Transverse colon (tissue), 4 donors: ENCODE data around the gene MAP3K21. TPM values are rescaled to one million over a fixed set of nuclear protein-coding genes. Genes with fewer than 3 reads are reported as not detected.

Source experiments
- DNase-seq: peaks from one replicate; pipeline ENCODE4 v3.0.0-alpha.2; 2019
- H3K27ac ChIP-seq, 4 donors: fragments of 200-600 bp; sonication (generic); 2 replicates each; pipeline ENCODE4 v1.5.1; 2016 to 2018; ENCODE audit warnings: inconsistent platforms in 4 of 4
- H3K27me3 ChIP-seq: fragments of 200-600 bp; sonication (generic); 2 replicates; pipeline ENCODE4 v1.5.1; 2017; ENCODE audit warnings: inconsistent platforms
- H3K36me3 ChIP-seq, 4 donors: fragments of 200-600 bp; sonication (generic); 2 replicates each; pipeline ENCODE4 v1.5.1; 2017 to 2019; ENCODE audit warnings: inconsistent platforms in 4 of 4
- H3K4me1 ChIP-seq, 4 donors: fragments of 200-600 bp; sonication (generic); 2 replicates each; pipeline ENCODE4 v1.5.1; 2017 to 2020; ENCODE audit warnings: inconsistent platforms in 4 of 4
- H3K4me3 ChIP-seq, 4 donors: fragments of 200-600 bp; sonication (generic); 1 replicate in 1 of 4; 2 replicates in 3 of 4; pipeline versions ENCODE4 v1.5.1 to v1.6.1; 2017 to 2019; ENCODE audit warnings: inconsistent platforms in 4 of 4
- H3K9me3 ChIP-seq, 2 donors: fragments of 200-600 bp; sonication (generic); 2 replicates each; pipeline ENCODE4 v1.5.1; 2017 to 2019; ENCODE audit warnings: inconsistent platforms in 2 of 2
- CTCF ChIP-seq, 5 experiments: fragments of 200-600 bp in 3 of 5; fragments of 450-650 bp in 2 of 5; sonication (generic) in 3 of 5; IDR thresholded peaks; 1 replicate in 2 of 5; 2 replicates in 3 of 5; pipeline ENCODE4 v1.5.1; 2016 to 2017; ENCODE audit warnings: antibody characterized with exemption in 5 of 5, inconsistent platforms in 3 of 5, mild to moderate bottlenecking in 2 of 5, moderate library complexity in 1 of 5
- EP300 ChIP-seq: sonication (generic); formaldehyde crosslinking; IDR thresholded peaks from one replicate; pipeline ENCODE4 v1.6.1; 2017; ENCODE audit warnings: antibody characterized with exemption, low read depth
- POLR2A ChIP-seq: fragments of 450-650 bp; IDR thresholded peaks from one replicate; pipeline ENCODE4 v1.6.1; 2016; ENCODE audit warnings: antibody characterized with exemption, mild to moderate bottlenecking, moderate library complexity
- POLR2AphosphoS5 ChIP-seq, 3 donors: sonication (generic); formaldehyde crosslinking; IDR thresholded peaks; one replicate each; pipeline ENCODE4 v1.6.1; 2016; ENCODE audit warnings: antibody characterized with exemption in 3 of 3
- WGBS, 2 donors: methylation state at CpG; one replicate each; pipeline ENCODE4 v1.1.5; 2018; ENCODE audit warnings: low coverage in 1 of 2; 5-methylcytosine and 5-hydroxymethylcytosine counted together
- in situ Hi-C, 4 donors: fragments of 200-750 bp; cut with MboI; loops; one replicate each; pipeline versions ENCODE4 v1.15.0 to v1.15.1; 2017; ENCODE audit warnings: low sequenced_read_pairs in 3 of 4, low pct_ligation_motif_present in 1 of 4, low pct_unique_long_range_greater_than_20kb in 1 of 4
- intact Hi-C: fragments of 100-400 bp; cut with DNase I; formaldehyde crosslinking; loops from one replicate; pipeline ENCODE4 v1.15.1; 2023; ENCODE audit warnings: low total_unique reads
- total RNA-seq, 4 donors: library from RNA; depleted of rRNA; stranded (reverse); fragments of >200 nt; gene quantifications; one replicate each; pipeline ENCODE4 v1.1.0, GENCODE V29; 2016

Gene MAP3K21
- total RNA-seq, 4 donors from 2014 or later, result 18.7 to 69.3 (median 28.9) TPM

GRCh38 chr1:233357595-233358397 is 30.3 kb downstream of the MAP3K21 start:
- no peaks in the 10 kb centered on the region for H3K9me3 ChIP-seq
- H3K4me3 ChIP-seq, result no peak overlapping the region
- no peak overlapping the region for H3K27ac ChIP-seq
- DNase-seq, result no peak
- TF ChIP-seq EP300 (no peak), POLR2AphosphoS5 (IDR thresholded peaks at IDR 0.05) (no peak), POLR2A (no peak), CTCF (IDR thresholded peaks at IDR 0.05) (no peak)
- intact Hi-C loops, result no loop called here
- 84 to 90% methylated on average over 4 to 6 of the region's 6 CpGs for WGBS, 2 donors
- no peaks in the 10 kb centered on the region for H3K27me3 ChIP-seq
- H3K4me1 ChIP-seq, result peaks cover 0 to 12% (median 0%) of the 10 kb centered on the region in 4 donors
- no peaks in the 10 kb centered on the region for H3K36me3 ChIP-seq
- in situ Hi-C loops, result no loop called here

GRCh38 chr1:233359431-233359830 is 31.9 kb downstream of the MAP3K21 start:
- in situ Hi-C loops (no loop called here), intact Hi-C loops (no loop called here)
- WGBS, 2 donors, result 48 to 66% methylated on average over 4 to 5 of the region's 5 CpGs
- Histone ChIP-seq H3K27ac (peak overlapping the region in 1 of 4 donors; percentile 13), H3K27me3 (no peaks in the 10 kb centered on the region), H3K9me3 (no peaks in the 10 kb centered on the region), H3K4me1 (peaks cover 0 to 12% (median 0%) of the 10 kb centered on the region in 4 donors), H3K4me3 (no peak overlapping the region), H3K36me3 (no peaks in the 10 kb centered on the region)
- TF ChIP-seq POLR2AphosphoS5 (IDR thresholded peaks at IDR 0.05), result no peak
- TF ChIP-seq EP300, result no peak
- no peak for TF ChIP-seq POLR2A
- TF ChIP-seq CTCF (IDR thresholded peaks at IDR 0.05), result no peak
- DNase-seq, result peak; percentile 64

GRCh38 chr1:233359905-233360304 is 32.4 kb downstream of the MAP3K21 start:
- intact Hi-C loops (no loop called here), in situ Hi-C loops (no loop called here)
- TF ChIP-seq POLR2AphosphoS5 (IDR thresholded peaks at IDR 0.05) (no peak), EP300 (no peak), CTCF (IDR thresholded peaks at IDR 0.05) (no peak), POLR2A (no peak)
- 48 to 80% methylated on average over 2 of the region's 2 CpGs for WGBS, 2 donors
- H3K27me3 ChIP-seq, result no peaks in the 10 kb centered on the region
- H3K36me3 ChIP-seq, result no peaks in the 10 kb centered on the region
- no peaks in the 10 kb centered on the region for H3K9me3 ChIP-seq
- H3K27ac ChIP-seq, result peak overlapping the region in 1 of 4 donors; percentile 13
- no peak overlapping the region for H3K4me3 ChIP-seq
- no peak for DNase-seq
- H3K4me1 ChIP-seq, result peaks cover 0 to 12% (median 0%) of the 10 kb centered on the region in 4 donors

- no peak for DNase-seq
These were observed 33.1 kb downstream of the MAP3K21 start for GRCh38 chr1:233360525-233361102.

More at GRCh38 chr1:233360525-233361102, 33.1 kb downstream of the MAP3K21 start:
- Histone ChIP-seq H3K4me1 (peaks cover 0 to 12% (median 0%) of the 10 kb centered on the region in 4 donors), H3K27me3 (no peaks in the 10 kb centered on the region), H3K27ac (no peak overlapping the region), H3K4me3 (no peak overlapping the region), H3K36me3 (no peaks in the 10 kb centered on the region), H3K9me3 (no peaks in the 10 kb centered on the region)
- intact Hi-C loops (no loop called here), in situ Hi-C loops (no loop called here)
- TF ChIP-seq POLR2A, result no peak
- TF ChIP-seq CTCF (IDR thresholded peaks at IDR 0.05), result no peak
- TF ChIP-seq POLR2AphosphoS5 (IDR thresholded peaks at IDR 0.05), result no peak
- no peak for TF ChIP-seq EP300
- 61 to 69% methylated on average over 5 to 6 of the region's 6 CpGs for WGBS, 2 donors
